Kidney (tissue), 14 donors: ENCODE results near the gene SHF. TPM values are rescaled to one million over a fixed set of nuclear protein-coding genes. Genes with fewer than 3 reads are reported as not detected.
A peak's percentile ranks its signal among the peaks of the same experiment; 100 is the strongest.

ENCODE experiments used
- DNase-seq, 5 donors: peaks; one replicate each; pipeline ENCODE4 v3.0.0-alpha.2; 2013 to 2020
- FAIRE-seq: peaks from 2 replicates; lab custom pipeline; 2012; peaks lifted over from hg19 to GRCh38; lab: Jason Lieb, UNC
- H3K27ac ChIP-seq, 2 donors: one replicate each; pipeline ENCODE4 v1.7.0; 2013; ENCODE audit warnings: low read depth in 2 of 2, low read length in 2 of 2, inconsistent platforms in 1 of 2
- H3K27me3 ChIP-seq: one replicate; pipeline ENCODE4 v1.7.1; 2013; ENCODE audit warnings: low read length, inconsistent platforms; ENCODE audit not compliant: control insufficient read depth, insufficient read depth
- H3K36me3 ChIP-seq, 3 donors: one replicate each; pipeline versions ENCODE4 v1.7.0 to v1.7.1; 2013; ENCODE audit warnings: low read length in 3 of 3, control low read depth in 1 of 3, inconsistent platforms in 1 of 3; ENCODE audit not compliant: insufficient read depth in 3 of 3, control insufficient read depth in 2 of 3
- H3K4me1 ChIP-seq, 3 donors: one replicate each; pipeline versions ENCODE4 v1.7.0 to v1.7.1; 2013; ENCODE audit warnings: low read length in 3 of 3, inconsistent platforms in 1 of 3, low read depth in 1 of 3; ENCODE audit not compliant: control insufficient read depth in 2 of 3, insufficient read depth in 2 of 3
- H3K4me3 ChIP-seq, 3 donors: one replicate each; pipeline versions ENCODE4 v1.7.0 to v1.8.1; 2013; ENCODE audit warnings: low read length in 3 of 3, control low read depth in 1 of 3, inconsistent platforms in 1 of 3
- H3K9ac ChIP-seq, 3 donors: one replicate each; pipeline versions ENCODE4 v1.7.0 to v1.7.1; 2013; ENCODE audit warnings: low read length in 3 of 3, control low read depth in 1 of 3, inconsistent platforms in 1 of 3
- H3K9me3 ChIP-seq, 3 donors: one replicate each; pipeline versions ENCODE4 v1.7.0 to v1.7.1; 2013; ENCODE audit warnings: low read length in 3 of 3, control low read depth in 1 of 3, inconsistent platforms in 1 of 3; ENCODE audit not compliant: control insufficient read depth in 2 of 3, insufficient read depth in 1 of 3
- intact Hi-C: fragments of 100-400 bp; cut with DNase I; formaldehyde crosslinking; loops from one replicate; pipeline ENCODE4 v1.11.1; 2022
- polyA plus RNA-seq: library from polyadenylated mRNA; stranded (reverse); fragments of 350-450 nt; fragmentation: Illumina TruSeq; extraction: RNeasy Lipid Tissue Mini Kit (QIAGEN cat#74804); gene quantifications from one replicate; pipeline ENCODE4 v1.2.3, GENCODE V29; 2014; ENCODE audit warnings: low read depth, low replicate concordance; ENCODE audit not compliant: insufficient read depth
- total RNA-seq: library from RNA; stranded (reverse); fragmentation: NEBNext Ultra II Directional; extraction: Animal tissue kit (Norgen Biotek cat#: 25700); gene quantifications from one replicate; pipeline ENCODE4 v1.2.1, GENCODE V29; 2021
- TF ChIP-seq, protein P1 (sequence below): IDR thresholded peaks from 3 replicates; pipeline ENCODE4 v1.5.1; 2012; ENCODE audit warnings: mild to moderate bottlenecking, moderate library complexity, borderline replicate concordance; ENCODE audit not compliant: insufficient read depth; ENCODE audit errors: extremely low read depth
- donor health status: control.
- donor health status: control.
- donor health status: control.
- donor health status: control.
- donor health status: control.
- donor health status: DM: yes; HTN: yes; CAD: no.
- donor health status: Normal renal cell carcinoma (clear cell type).

The SHF gene
- total and polyA plus RNA-seq, 2 donors from 2014 or later: 5.2 to 7.7 TPM

DNA sequence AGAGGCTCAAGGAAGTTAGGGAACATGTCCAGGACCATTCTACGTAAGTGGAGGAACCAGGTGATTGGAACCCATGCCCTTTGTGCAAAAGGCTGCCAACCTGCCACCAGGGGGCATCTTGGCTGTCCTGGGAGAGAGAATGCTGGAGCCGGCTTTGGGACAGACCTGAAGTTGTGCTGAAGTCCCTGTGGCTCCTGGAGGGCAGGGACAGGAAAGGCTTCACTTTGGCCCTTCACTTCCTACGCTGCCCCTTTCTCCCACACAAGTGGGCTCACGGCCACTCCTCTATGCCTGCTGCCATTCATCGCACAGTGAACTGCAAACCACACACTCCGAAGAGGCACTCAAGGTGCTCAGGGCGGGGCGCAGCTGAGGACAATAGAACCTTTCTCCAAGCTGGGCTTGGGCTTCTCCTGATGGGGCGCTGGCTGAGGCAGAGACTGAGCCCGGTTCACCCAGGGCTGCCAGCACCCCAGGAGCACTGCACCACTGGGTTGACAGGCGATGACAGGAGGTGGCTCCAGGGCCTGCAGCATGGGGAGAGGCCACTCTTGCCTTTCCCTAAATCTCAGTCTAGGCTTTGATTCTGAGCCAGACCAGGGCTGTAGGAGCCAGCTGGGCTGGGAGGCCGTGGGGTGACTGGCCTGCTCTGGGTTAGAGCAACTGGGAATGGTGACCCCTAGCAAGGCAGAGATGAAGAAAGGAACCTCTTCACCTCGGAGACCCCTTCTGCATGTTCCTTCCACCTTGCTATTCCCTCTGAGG, 8.4 kb downstream of the SHF start:
- no peak for FAIRE-seq
- no peaks in the 10 kb centered on the region for H3K27me3 ChIP-seq
- TF ChIP-seq, protein P1, sequence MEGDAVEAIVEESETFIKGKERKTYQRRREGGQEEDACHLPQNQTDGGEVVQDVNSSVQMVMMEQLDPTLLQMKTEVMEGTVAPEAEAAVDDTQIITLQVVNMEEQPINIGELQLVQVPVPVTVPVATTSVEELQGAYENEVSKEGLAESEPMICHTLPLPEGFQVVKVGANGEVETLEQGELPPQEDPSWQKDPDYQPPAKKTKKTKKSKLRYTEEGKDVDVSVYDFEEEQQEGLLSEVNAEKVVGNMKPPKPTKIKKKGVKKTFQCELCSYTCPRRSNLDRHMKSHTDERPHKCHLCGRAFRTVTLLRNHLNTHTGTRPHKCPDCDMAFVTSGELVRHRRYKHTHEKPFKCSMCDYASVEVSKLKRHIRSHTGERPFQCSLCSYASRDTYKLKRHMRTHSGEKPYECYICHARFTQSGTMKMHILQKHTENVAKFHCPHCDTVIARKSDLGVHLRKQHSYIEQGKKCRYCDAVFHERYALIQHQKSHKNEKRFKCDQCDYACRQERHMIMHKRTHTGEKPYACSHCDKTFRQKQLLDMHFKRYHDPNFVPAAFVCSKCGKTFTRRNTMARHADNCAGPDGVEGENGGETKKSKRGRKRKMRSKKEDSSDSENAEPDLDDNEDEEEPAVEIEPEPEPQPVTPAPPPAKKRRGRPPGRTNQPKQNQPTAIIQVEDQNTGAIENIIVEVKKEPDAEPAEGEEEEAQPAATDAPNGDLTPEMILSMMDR: peak; percentile 37
- no peak overlapping the region for H3K4me3 ChIP-seq
- no peaks in the 10 kb centered on the region for H3K36me3 ChIP-seq
- no peaks in the 10 kb centered on the region for H3K9me3 ChIP-seq
- intact Hi-C loops: no loop called here
- no peak overlapping the region for H3K27ac ChIP-seq
- no peaks in the 10 kb centered on the region for H3K4me1 ChIP-seq
- no peak overlapping the region for H3K9ac ChIP-seq
- no peak for DNase-seq

DNA sequence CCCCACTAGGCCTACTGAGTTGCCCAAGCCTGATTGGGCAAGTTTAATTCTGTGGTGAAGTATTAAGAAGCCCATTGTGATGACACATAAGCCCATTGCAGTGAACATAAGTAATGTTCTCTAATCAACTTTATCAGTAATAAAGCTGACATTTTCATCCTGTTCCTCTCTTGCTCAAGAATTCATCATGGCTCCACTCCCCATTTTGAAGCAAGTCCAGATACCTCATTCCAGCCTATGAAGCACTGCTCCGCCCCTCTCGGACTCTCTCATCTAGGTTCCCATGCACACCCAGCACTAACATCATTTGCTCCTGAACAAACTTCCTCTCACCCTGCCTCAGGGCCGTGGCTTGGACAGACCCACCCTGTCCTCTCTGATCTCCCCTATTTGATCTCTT, 10.5 kb downstream of the SHF start:
- TF ChIP-seq, protein P1: no peak
- H3K4me3 ChIP-seq: no peak overlapping the region
- H3K27ac ChIP-seq: no peak overlapping the region
- no peak for DNase-seq
- intact Hi-C loops: no loop called here
- H3K9ac ChIP-seq: no peak overlapping the region
- no peak for FAIRE-seq
- no peaks in the 10 kb centered on the region for H3K4me1 ChIP-seq
- no peaks in the 10 kb centered on the region for H3K36me3 ChIP-seq
- H3K27me3 ChIP-seq: no peaks in the 10 kb centered on the region
- H3K9me3 ChIP-seq: no peaks in the 10 kb centered on the region

DNA sequence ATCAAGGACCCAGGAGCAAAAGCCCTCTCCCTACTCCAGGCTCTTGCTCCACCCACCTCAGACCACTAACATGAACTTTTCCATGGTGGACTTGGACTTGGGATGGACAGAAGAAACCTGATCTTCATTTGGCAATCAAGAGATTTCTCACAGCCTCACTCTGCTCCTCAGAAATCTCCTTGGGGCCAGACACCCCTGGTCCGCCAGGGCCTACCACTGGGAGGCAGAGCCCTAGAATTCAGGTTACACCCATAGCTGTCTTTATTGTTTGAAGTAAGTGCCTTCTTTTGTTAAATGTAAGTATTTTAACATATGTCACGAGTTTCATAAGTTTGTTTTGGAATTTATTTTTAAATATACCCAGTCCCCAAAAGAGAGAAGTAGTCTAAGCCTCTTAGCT, 13.2 kb downstream of the SHF start:
- FAIRE-seq: no peak
- TF ChIP-seq, protein P1: no peak

More for the DNA sequence above, 13.2 kb downstream of the SHF start:
- Histone ChIP-seq H3K9me3 (no peaks in the 10 kb centered on the region), H3K27me3 (no peaks in the 10 kb centered on the region), H3K4me1 (no peaks in the 10 kb centered on the region), H3K36me3 (no peaks in the 10 kb centered on the region), H3K9ac (no peak overlapping the region), H3K4me3 (no peak overlapping the region), H3K27ac (no peak overlapping the region)
- intact Hi-C loops: no loop called here
- DNase-seq: no peak
